Right lobe of liver (tissue), 4 donors: ENCODE measurements around the gene CCDC120.

Source experiments
- POLR2A ChIP-seq: fragments of 450-650 bp; IDR thresholded peaks from one replicate; pipeline ENCODE4 v1.6.1; 2017; ENCODE audit warnings: antibody characterized with exemption, mild to moderate bottlenecking
- TF ChIP-seq, protein P1 (sequence below), 4 donors: fragments of 200-600 bp in 3 of 4; fragments of 450-650 bp in 1 of 4; IDR thresholded peaks; one replicate each; pipeline versions ENCODE4 v1.5.1 to v1.8.0; 2016 to 2022; ENCODE audit warnings: antibody characterized with exemption in 4 of 4, mild to moderate bottlenecking in 2 of 4
- donor health status: DM: no; HTN: no; CAD: no.
- donor health status: DM: no; HTN: no; CAD: no.
- donor health status: DM: no; HTN: yes; CAD: no.

DNA sequence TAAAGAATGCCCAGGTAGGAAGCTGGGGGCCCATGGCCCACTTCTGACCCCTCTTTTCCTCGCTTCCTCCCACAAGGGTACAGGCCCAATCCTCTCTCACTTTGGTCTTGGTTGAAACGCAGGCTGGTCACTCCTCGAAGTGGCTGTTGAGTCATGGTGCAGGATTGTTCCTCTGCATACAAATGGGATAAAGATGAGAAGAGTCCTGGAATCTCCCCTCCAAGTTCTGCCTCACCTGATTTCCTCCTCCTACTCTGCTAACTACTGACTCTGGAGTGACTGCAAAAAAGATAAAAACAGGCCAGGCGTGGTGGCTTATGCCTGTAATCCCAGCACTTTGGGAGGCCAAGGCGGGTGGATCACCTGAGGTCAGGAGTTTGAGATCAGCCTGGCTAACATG lies 19.1 kb downstream of the CCDC120 start:
- TF ChIP-seq, protein P1, sequence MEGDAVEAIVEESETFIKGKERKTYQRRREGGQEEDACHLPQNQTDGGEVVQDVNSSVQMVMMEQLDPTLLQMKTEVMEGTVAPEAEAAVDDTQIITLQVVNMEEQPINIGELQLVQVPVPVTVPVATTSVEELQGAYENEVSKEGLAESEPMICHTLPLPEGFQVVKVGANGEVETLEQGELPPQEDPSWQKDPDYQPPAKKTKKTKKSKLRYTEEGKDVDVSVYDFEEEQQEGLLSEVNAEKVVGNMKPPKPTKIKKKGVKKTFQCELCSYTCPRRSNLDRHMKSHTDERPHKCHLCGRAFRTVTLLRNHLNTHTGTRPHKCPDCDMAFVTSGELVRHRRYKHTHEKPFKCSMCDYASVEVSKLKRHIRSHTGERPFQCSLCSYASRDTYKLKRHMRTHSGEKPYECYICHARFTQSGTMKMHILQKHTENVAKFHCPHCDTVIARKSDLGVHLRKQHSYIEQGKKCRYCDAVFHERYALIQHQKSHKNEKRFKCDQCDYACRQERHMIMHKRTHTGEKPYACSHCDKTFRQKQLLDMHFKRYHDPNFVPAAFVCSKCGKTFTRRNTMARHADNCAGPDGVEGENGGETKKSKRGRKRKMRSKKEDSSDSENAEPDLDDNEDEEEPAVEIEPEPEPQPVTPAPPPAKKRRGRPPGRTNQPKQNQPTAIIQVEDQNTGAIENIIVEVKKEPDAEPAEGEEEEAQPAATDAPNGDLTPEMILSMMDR (IDR thresholded peaks at IDR 0.05), result no peak
- TF ChIP-seq POLR2A, result no peak
